ACC112 (cell line): ENCODE measurements around the gene ATP8B4.
A peak's percentile ranks its signal among the peaks of the same experiment; 100 is the strongest.

Experiments used
- H2AFZ ChIP-seq: fragments of 200-600 bp; sonication (generic); one replicate; pipeline ENCODE4 v1.6.0; 2017; ENCODE audit warnings: antibody characterized with exemption, low read length; ENCODE audit not compliant: unreplicated experiment
- H3K27ac ChIP-seq: fragments of 200-600 bp; sonication (generic); 2 replicates; pipeline ENCODE4 v1.5.1; 2014; ENCODE audit warnings: low read depth, mild to moderate bottlenecking, antibody characterized with exemption, low read length, moderate library complexity
- H3K27me3 ChIP-seq: fragments of 200-600 bp; sonication (generic); 2 replicates; pipeline ENCODE4 v1.6.1; 2014; ENCODE audit warnings: mild to moderate bottlenecking, antibody characterized with exemption, low read length, moderate library complexity, mixed read lengths; ENCODE audit not compliant: insufficient read depth
- H3K36me3 ChIP-seq: fragments of 200-600 bp; sonication (generic); 2 replicates; pipeline ENCODE4 v1.6.1; 2016; ENCODE audit warnings: mild to moderate bottlenecking, antibody characterized with exemption, low read length, moderate library complexity, mixed read lengths; ENCODE audit not compliant: insufficient read depth
- H3K4me1 ChIP-seq: fragments of 200-600 bp; sonication (generic); one replicate; pipeline ENCODE4 v1.6.1; 2016; ENCODE audit warnings: low read length, mixed read lengths; ENCODE audit not compliant: insufficient read depth, unreplicated experiment, control insufficient read depth
- H3K4me3 ChIP-seq: fragments of 200-600 bp; sonication (generic); 2 replicates; pipeline ENCODE4 v1.5.1; 2014; ENCODE audit warnings: mild to moderate bottlenecking, low read depth, low read length
- H3K79me2 ChIP-seq: fragments of 200-600 bp; sonication (generic); one replicate; pipeline ENCODE4 v1.6.0; 2016; ENCODE audit warnings: low read length; ENCODE audit not compliant: control insufficient read depth, unreplicated experiment, insufficient read depth

The ATP8B4 gene

GRCh38 chr15:49898575-49899283, 220.3 kb downstream of the ATP8B4 start:
- Histone ChIP-seq H3K36me3 (no peaks in the 10 kb centered on the region), H3K4me3 (no peak overlapping the region), H3K27ac (no peak overlapping the region), H3K4me1 (peaks cover 25% of the 10 kb centered on the region), H3K27me3 (no peaks in the 10 kb centered on the region), H2AFZ (no peak overlapping the region), H3K79me2 (no peaks in the 10 kb centered on the region)

GRCh38 chr15:49898097-49898496, 220.9 kb downstream of the ATP8B4 start:
- no peak overlapping the region for H3K27ac ChIP-seq
- peaks cover 21% of the 10 kb centered on the region for H3K4me1 ChIP-seq
- H3K79me2 ChIP-seq = no peaks in the 10 kb centered on the region
- H3K36me3 ChIP-seq = no peaks in the 10 kb centered on the region
- H2AFZ ChIP-seq = no peak overlapping the region
- H3K4me3 ChIP-seq = no peak overlapping the region
- H3K27me3 ChIP-seq = no peaks in the 10 kb centered on the region

- H3K4me3 ChIP-seq = no peak overlapping the region
- no peaks in the 10 kb centered on the region for H3K4me1 ChIP-seq
- H3K79me2 ChIP-seq = no peaks in the 10 kb centered on the region
- H3K36me3 ChIP-seq = no peaks in the 10 kb centered on the region
- no peaks in the 10 kb centered on the region for H3K27me3 ChIP-seq
- H2AFZ ChIP-seq = peak overlapping the region; percentile 39
- no peak overlapping the region for H3K27ac ChIP-seq
Measured at GRCh38 chr15:49895347-49896223, 223.4 kb downstream of the ATP8B4 start.

- Histone ChIP-seq H3K79me2 (no peaks in the 10 kb centered on the region), H3K4me3 (no peak overlapping the region), H3K36me3 (no peaks in the 10 kb centered on the region), H3K27ac (no peak overlapping the region), H3K27me3 (no peaks in the 10 kb centered on the region), H2AFZ (no peak overlapping the region), H3K4me1 (no peaks in the 10 kb centered on the region)
Measured at GRCh38 chr15:49890689-49891088, 228.3 kb downstream of the ATP8B4 start.

GRCh38 chr15:49889536-49889935, 229.5 kb downstream of the ATP8B4 start:
- Histone ChIP-seq H2AFZ (no peak overlapping the region), H3K27ac (no peak overlapping the region), H3K4me3 (no peak overlapping the region), H3K4me1 (no peaks in the 10 kb centered on the region), H3K27me3 (no peaks in the 10 kb centered on the region), H3K79me2 (no peaks in the 10 kb centered on the region), H3K36me3 (no peaks in the 10 kb centered on the region)

GRCh38 chr15:49888734-49889133, 230.3 kb downstream of the ATP8B4 start:
- Histone ChIP-seq H3K79me2 (no peaks in the 10 kb centered on the region), H3K4me1 (no peaks in the 10 kb centered on the region), H3K4me3 (no peak overlapping the region), H3K27ac (no peak overlapping the region), H2AFZ (no peak overlapping the region), H3K36me3 (no peaks in the 10 kb centered on the region), H3K27me3 (no peaks in the 10 kb centered on the region)

- H2AFZ ChIP-seq = no peak overlapping the region
- no peaks in the 10 kb centered on the region for H3K79me2 ChIP-seq
- H3K4me1 ChIP-seq = no peaks in the 10 kb centered on the region
- H3K27me3 ChIP-seq = no peaks in the 10 kb centered on the region
- no peak overlapping the region for H3K27ac ChIP-seq
- no peaks in the 10 kb centered on the region for H3K36me3 ChIP-seq
- H3K4me3 ChIP-seq = no peak overlapping the region
Measured at GRCh38 chr15:49888323-49888693, 230.7 kb downstream of the ATP8B4 start.

GRCh38 chr15:49887659-49888322, 231.2 kb downstream of the ATP8B4 start:
- no peak overlapping the region for H3K4me3 ChIP-seq
- no peak overlapping the region for H3K27ac ChIP-seq
- H2AFZ ChIP-seq = no peak overlapping the region
- no peaks in the 10 kb centered on the region for H3K27me3 ChIP-seq
- H3K4me1 ChIP-seq = no peaks in the 10 kb centered on the region
- H3K36me3 ChIP-seq = no peaks in the 10 kb centered on the region
- H3K79me2 ChIP-seq = no peaks in the 10 kb centered on the region

GRCh38 chr15:49883121-49883520, 235.9 kb downstream of the ATP8B4 start:
- Histone ChIP-seq H3K27me3 (no peaks in the 10 kb centered on the region), H2AFZ (no peak overlapping the region), H3K36me3 (no peaks in the 10 kb centered on the region), H3K27ac (no peak overlapping the region), H3K79me2 (no peaks in the 10 kb centered on the region), H3K4me1 (no peaks in the 10 kb centered on the region), H3K4me3 (no peak overlapping the region)

- no peaks in the 10 kb centered on the region for H3K79me2 ChIP-seq
- H3K27ac ChIP-seq = no peak overlapping the region
- H3K4me3 ChIP-seq = no peak overlapping the region
- peaks cover 4% of the 10 kb centered on the region for H3K4me1 ChIP-seq
- H2AFZ ChIP-seq = no peak overlapping the region
- no peaks in the 10 kb centered on the region for H3K36me3 ChIP-seq
- H3K27me3 ChIP-seq = no peaks in the 10 kb centered on the region
Measured at GRCh38 chr15:49881866-49882265, 237.2 kb downstream of the ATP8B4 start.
